GM18507 (cell line): ENCODE data around the gene TENT5C.

Experiments used
- DNase-seq: peaks from one replicate; pipeline ENCODE4 v3.0.0; 2011; ENCODE audit warnings: low read depth; ENCODE audit not compliant: insufficient read length; ENCODE audit errors: extremely low spot score
- FAIRE-seq: peaks from 2 replicates; lab custom pipeline; 2011; peaks lifted over from hg19 to GRCh38; lab: Jason Lieb, UNC

TENT5C gene

GRCh38 chr1:117646007-117646811, 40.4 kb downstream of the TENT5C start:
- FAIRE-seq (no peak), DNase-seq (no peak)

GRCh38 chr1:117646956-117647355, 41.1 kb downstream of the TENT5C start:
- no peak for DNase-seq
- no peak for FAIRE-seq

- DNase-seq (no peak), FAIRE-seq (no peak)
Measured at GRCh38 chr1:117648015-117648414, 42.2 kb downstream of the TENT5C start.

DNA sequence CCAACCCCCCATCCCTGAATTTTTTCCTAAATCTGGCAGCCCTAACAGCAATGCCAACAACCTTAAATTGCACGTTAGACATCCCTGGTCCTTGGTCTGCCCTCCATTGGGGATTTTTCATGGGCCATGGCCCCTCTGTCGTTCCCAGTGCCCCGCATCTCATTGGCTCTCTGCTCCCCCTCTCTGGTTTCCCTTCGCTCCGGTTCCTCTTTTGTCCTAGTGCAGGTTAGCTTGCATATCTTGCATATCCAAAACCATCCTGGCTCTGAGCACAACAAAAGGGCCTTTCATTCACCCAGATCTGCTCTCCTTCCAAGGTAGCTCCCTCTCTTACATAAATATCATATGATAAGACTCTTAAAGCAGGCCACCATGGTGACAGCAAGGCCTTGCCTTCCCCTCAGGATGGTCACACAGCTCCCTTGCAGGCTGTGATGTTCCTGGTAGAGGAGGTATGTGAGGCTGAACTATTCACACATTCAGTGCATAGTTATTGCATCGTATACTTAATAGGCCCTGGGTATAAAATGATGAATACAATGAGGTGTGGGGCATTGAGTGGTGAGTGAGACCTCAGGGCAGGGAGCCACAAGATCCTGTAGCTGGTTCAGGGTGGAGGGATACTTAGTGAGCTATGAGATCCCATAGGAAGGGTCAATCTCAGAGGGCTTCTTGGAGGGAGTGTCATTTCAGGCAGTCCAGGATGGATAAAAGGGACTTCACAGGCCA, 45.2 kb downstream of the TENT5C start:
- FAIRE-seq (no peak), DNase-seq (no peak)

- no peak for FAIRE-seq
Measured at GRCh38 chr1:117651616-117652015, 45.8 kb downstream of the TENT5C start.

DNA sequence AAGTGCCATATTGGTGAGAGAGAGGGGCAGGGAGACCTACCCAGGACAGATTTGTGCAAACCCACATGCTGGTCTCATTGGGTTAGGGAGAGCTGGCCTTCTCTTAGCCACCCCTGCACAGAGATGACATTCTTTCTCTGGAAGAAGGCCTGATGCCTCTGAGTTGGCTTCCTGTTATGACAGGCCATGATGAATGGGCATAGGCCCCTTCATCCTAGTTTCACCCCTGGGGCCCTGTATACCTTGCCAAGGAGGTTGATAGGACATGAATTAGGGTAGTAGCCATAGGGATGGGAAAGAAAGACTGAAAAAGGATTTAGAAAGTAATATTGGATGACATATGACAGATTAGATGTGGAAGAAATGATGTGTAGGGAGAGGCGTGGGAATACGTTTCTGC, 46.6 kb downstream of the TENT5C start:
- DNase-seq (no peak), FAIRE-seq (no peak)

More at GRCh38 chr1:117651616-117652015, 45.8 kb downstream of the TENT5C start:
- no peak for DNase-seq

GRCh38 chr1:117653195-117653594, 47.3 kb downstream of the TENT5C start:
- no peak for FAIRE-seq
- DNase-seq = no peak

GRCh38 chr1:117653732-117654492, 48.1 kb downstream of the TENT5C start:
- no peak for FAIRE-seq
- DNase-seq = no peak

GRCh38 chr1:117654493-117655219, 48.8 kb downstream of the TENT5C start:
- DNase-seq (peak; percentile 51), FAIRE-seq (peak; percentile 89)

GRCh38 chr1:117655220-117655577, 49.4 kb downstream of the TENT5C start:
- no peak for DNase-seq
- no peak for FAIRE-seq

GRCh38 chr1:117656202-117656641, 50.4 kb downstream of the TENT5C start:
- peak; percentile 87 for FAIRE-seq
- no peak for DNase-seq

GRCh38 chr1:117657031-117657430, 51.2 kb downstream of the TENT5C start:
- no peak for DNase-seq
- FAIRE-seq = no peak

- no peak for FAIRE-seq
- DNase-seq = no peak
Measured at GRCh38 chr1:117657949-117658660, 52.3 kb downstream of the TENT5C start.

DNA sequence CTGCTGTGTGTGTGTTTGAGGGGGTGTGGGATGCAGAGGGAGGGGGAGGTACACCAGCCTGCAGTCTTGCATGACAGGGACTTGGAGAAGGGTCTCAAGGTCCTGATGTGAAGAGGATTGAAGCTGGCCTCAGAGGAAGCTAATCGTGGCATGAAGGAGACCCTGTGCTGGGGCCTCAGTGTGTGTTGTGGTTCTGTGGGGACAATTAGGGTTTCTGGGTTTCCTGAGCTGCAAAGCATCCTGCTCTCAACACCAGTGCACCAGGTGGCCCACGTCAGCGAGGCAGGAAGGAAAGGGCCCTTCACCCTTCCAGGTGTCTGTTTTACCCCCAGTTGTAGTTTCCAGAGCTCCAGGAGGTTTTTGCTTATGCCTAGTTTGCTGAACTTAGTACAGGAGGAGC, 52.8 kb downstream of the TENT5C start:
- DNase-seq (no peak), FAIRE-seq (peak; percentile 71)

DNA sequence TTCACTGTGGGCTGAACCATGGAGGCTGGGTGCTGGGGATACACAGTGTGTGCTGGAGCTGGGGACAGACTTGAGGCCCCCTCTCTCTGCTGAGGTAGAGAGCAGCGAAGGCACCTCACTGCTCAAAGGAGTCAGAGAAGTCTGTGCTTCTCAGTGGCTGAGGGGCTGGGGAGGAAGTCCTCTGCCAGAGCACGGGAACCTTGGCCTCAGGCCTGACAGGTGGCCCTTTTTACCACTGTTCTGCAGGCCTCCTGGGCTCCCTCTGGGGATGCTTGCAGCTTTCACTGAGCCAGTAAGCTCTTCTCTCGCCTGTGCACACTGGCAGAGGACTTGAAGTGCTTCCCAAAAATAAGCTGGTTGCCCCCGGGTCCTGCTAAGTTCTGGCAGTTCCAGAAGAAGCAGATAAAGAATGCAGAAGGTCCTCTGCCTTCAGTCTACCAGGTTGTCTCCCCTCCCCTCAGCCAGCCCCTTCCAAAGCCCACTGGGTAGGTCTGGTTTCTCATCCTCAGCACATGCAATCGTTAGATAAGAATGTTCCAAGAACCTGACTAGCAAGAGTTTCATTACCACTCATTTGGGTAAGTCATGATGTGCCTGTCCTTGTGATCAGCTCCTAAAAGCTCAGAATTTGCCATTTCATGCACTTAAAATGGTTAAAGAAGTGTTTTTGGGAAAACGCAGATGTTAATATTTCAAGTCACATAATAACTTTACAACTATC, 53.9 kb downstream of the TENT5C start:
- no peak for DNase-seq
- no peak for FAIRE-seq

GRCh38 chr1:117660271-117660965, 54.6 kb downstream of the TENT5C start:
- DNase-seq = no peak
- FAIRE-seq = no peak

GRCh38 chr1:117661027-117661426, 55.2 kb downstream of the TENT5C start:
- FAIRE-seq = no peak

DNA sequence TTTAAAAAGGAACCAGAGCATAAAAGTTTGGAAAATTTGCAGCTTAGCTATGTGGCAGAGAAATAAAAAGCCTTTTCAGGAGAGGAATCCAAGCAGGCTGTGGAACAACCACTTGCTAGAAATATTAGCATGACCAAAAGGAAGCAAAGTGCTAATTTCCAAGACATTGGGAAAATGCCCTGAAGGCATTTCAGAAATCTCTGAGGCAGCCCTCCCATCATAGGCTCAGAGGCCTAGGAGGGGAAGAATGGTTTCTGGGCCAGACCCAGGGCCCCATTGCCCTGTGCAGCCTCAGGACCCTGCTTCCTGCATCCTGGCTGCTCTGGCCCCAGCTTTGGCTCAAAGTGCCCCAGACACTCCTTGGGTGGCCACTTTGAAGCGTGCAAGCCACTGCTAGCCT, 56.8 kb downstream of the TENT5C start:
- DNase-seq = no peak
- FAIRE-seq = no peak

More at GRCh38 chr1:117661027-117661426, 55.2 kb downstream of the TENT5C start:
- no peak for DNase-seq
